Measurements from ENCODE around the gene RAB38. TPM values are rescaled to one million over a fixed set of nuclear protein-coding genes. Genes with fewer than 3 reads are reported as not detected.

Gene RAB38
- total RNA-seq, 2 donors from 2014 or later, result 1.7 to 13.1 TPM

- no peaks in the 10 kb centered on the region for H3K36me3 Mint-ChIP-seq
- no peak for ATAC-seq
- H3K27ac Mint-ChIP-seq, result no peak overlapping the region
- no peaks in the 10 kb centered on the region for H3K9me3 Mint-ChIP-seq
- DNase-seq (ENCODE audit: low spot score in 2 of 2), result no peak
Measured at GRCh38 chr11:88087337-88087736, 87.9 kb downstream of the RAB38 start.

DNA sequence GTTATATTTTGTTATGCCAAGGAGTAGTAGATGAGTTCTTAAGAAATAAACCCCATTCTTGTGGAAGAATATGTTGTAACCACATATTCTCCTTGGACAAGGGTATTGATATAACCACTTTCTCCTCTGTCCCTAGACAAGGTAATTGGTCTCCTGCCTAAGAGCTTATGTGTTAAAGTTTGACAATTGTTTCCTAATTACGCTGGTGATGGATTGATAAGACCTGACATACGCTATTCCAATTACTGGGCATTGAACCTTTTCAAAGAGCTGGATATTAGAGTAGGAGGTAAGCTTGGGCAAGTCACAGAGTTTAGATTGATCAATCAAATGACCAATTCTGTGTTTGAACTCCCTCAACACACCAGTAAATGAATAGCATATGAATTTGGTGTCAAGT lies 88.9 kb downstream of the RAB38 start:
- ATAC-seq, result no peak
- Mint-ChIP-seq H3K27ac (no peak overlapping the region), H3K36me3 (no peaks in the 10 kb centered on the region), H3K9me3 (no peaks in the 10 kb centered on the region)
- DNase-seq (ENCODE audit: low spot score in 2 of 2), result no peak

DNA sequence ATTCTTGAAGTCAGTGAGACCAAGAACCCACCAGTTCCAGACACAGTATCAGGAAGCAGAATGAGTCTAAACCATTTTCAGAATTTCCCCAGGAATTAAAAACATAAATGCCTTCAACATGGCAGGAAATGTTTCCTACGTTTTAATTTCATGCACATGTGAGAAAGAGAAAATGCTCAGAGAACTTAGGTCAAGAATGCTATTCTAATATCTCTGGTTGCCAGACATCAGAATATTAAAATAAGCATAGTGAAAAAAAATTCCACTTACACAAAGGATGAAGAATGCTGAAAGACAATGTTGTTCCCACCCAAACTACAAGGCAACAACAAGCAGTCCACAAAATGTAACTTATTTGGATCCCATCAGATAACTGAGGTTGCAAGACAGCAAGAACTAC lies 104.8 kb downstream of the RAB38 start:
- peaks cover 0 to 5% of the 10 kb centered on the region in 2 donors for H3K36me3 Mint-ChIP-seq
- H3K27ac Mint-ChIP-seq, result no peak overlapping the region
- ATAC-seq (no peak), DNase-seq (ENCODE audit: low spot score in 2 of 2) (no peak)
- H3K9me3 Mint-ChIP-seq, result peaks cover 0 to 5% of the 10 kb centered on the region in 2 donors

DNA sequence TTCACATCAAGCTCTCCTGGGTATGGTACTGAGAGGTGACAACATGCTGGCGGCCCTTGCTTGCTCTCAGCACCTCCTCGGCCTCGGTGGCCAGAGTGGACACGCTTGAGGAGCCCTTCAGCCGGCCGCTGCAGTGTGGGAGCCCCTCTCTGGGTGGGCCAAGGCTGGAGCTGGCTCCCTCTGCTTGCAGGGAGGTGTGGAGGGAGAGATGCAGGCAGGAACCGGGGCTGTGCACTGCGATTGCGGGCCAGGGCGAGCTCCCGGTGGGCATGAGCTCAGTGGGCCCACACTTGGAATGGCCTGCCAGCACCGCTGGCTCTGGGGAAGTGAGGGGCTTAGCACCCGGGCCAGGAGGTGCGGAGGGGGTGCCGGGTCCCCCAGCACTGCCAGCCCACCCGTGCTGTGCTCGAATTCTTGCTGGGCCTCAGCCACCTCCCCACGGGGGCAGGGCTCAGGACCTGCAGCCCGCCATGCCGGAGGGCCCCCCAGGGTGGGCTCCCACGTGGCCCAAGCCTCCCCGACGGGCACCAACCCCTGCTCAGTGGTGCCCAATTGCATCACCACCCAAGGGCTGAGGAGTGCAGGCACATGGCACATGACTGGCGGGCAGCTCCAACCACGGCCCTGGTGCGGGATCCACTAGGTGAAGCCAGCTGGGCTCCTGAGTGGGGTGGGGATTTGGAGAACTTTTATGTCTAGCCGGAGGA lies 106.2 kb downstream of the RAB38 start:
- Mint-ChIP-seq H3K27ac (no peak overlapping the region), H3K36me3 (peaks cover 0 to 5% of the 10 kb centered on the region in 2 donors), H3K9me3 (peaks cover 0 to 5% of the 10 kb centered on the region in 2 donors)
- ATAC-seq (no peak), DNase-seq (ENCODE audit: low spot score in 2 of 2) (no peak)

DNA sequence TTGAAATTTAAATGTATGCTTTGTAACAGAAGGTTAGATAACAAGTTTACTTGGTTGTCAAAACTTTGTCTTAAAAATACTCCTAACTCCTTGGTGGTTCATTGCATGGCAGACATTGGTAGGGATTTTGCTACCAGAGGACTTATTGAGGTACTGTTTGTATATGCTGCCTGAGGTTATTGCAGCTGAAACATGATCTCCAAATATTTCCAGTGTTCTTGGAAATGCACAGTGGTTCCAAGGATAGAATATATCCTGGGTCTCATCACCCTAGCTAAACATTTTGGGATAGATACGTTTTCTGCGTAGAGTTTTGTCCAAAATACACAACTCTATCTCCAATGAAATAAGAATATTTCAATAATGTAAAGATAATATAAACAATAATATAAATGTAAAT lies 109.2 kb downstream of the RAB38 start:
- no peak for DNase-seq (ENCODE audit: low spot score in 2 of 2)
- H3K36me3 Mint-ChIP-seq, result no peaks in the 10 kb centered on the region
- no peaks in the 10 kb centered on the region for H3K9me3 Mint-ChIP-seq
- no peak for ATAC-seq
- no peak overlapping the region for H3K27ac Mint-ChIP-seq

DNA sequence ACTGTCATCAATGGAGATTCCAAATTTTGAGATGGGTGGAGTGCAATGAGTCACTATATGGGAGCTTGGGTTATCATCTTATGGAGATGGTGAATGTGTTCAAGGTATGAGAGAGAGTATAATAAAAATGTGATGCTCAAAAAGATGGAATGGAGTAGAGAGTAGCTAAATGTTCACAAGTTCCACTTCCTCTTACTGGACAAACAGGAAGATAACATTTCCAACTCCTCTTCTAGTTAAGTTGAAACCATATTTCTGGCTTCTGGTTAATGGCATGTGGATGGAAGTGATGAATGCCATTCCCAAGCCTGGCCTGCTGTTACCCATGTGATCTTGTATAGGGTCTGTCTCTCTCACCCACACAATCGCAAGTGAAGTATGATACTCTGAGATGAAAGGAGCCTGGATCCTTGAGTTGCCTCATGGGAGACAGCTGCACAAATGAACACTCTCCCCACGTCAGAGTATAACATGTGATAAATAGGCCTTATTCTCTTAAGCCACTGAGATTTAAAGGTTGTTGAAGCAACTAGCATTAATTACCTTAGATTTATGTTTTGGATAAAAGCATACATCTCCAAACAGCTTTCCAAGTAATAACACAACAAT lies 111.0 kb downstream of the RAB38 start:
- no peaks in the 10 kb centered on the region for H3K36me3 Mint-ChIP-seq
- H3K9me3 Mint-ChIP-seq, result no peaks in the 10 kb centered on the region
- DNase-seq (ENCODE audit: low spot score in 2 of 2) (no peak), ATAC-seq (no peak)
- no peak overlapping the region for H3K27ac Mint-ChIP-seq

Other genes with a start within 250 kb of the RAB38 start
- 10 to 100 TPM; 46.1 to 48.1 TPM for gene CTSC, start 162.3 kb upstream of the RAB38 start, total RNA-seq